HG03460 (cell line): ENCODE data around the gene ZCCHC14.
"Not testable (repeated sequence)": the region's sequence is repeated elsewhere in the genome, so short reads cannot be mapped to it uniquely, and the experiment has no call there.

Experiments used
- ATAC-seq: cut with Tn5 transposase; IDR thresholded peaks from one replicate; pipeline ENCODE4 v1.9.1; 2021; ENCODE audit not compliant: unreplicated experiment

The ZCCHC14 gene

GRCh38 chr16:87366930-87367329 lies 125.9 kb downstream of the ZCCHC14 start:
- ATAC-seq, result no peak

- no peak for ATAC-seq
These were observed 126.5 kb downstream of the ZCCHC14 start for GRCh38 chr16:87366288-87366687.

GRCh38 chr16:87365021-87365713 lies 127.7 kb downstream of the ZCCHC14 start:
- no peak for ATAC-seq

GRCh38 chr16:87363771-87364455 lies 128.9 kb downstream of the ZCCHC14 start:
- ATAC-seq, result no peak

DNA sequence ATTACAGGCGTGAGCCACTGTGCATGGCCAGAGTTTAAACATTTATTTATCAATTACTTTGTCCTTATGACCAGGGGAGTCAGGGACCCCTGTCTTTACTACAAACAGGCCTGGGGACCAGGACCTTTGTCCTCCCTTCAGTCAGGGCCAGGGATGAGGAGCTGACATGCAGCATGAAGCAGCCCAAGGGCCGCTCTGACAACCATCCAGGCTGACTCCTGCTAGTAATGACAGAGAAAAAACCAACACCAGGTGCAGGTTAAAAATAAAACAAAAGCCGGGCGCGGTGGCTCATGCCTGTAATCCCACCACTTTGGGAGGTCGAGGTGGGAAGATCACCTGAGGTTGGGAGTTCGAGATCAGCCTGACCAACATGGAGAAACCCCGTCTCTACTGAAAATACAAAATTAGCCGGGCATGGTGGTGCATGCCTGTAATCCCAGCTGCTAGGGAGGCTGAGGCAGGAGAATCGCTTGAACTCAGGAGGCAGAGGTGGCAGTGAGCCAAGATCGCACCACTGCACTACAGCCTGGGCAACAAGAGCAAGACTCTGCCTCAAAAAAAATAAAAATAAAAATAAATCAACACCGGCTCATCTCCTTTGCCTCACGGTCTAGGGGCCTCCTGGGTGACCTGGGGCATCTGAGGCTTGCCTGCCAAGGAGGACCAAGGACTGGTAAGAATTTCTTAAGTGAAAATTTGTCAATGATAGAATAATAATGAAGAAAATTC lies 129.8 kb downstream of the ZCCHC14 start:
- not testable (repeated sequence) for ATAC-seq

- ATAC-seq, result no peak
These were observed 130.8 kb downstream of the ZCCHC14 start for GRCh38 chr16:87361916-87362619.

GRCh38 chr16:87360862-87361610 lies 131.8 kb downstream of the ZCCHC14 start:
- ATAC-seq, result no peak

DNA sequence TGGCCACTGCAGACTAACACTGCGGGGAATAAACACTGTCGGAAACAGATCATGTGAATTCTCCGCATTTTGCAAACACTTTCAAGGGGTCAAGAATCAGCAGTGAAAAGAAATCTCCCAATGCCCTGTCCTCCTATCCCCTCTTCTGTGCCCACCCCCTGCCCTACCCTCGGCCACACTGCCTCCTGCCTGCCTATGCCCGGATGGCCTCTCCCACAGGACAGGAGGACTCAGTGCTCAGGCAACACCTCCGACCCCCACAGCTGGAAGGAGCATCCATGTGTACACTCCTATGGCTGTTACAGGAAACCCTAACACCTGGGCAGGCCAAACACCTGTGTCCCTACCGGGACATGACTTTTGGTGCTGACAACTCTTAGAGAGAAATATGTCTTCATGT lies 133.7 kb downstream of the ZCCHC14 start:
- ATAC-seq, result no peak

DNA sequence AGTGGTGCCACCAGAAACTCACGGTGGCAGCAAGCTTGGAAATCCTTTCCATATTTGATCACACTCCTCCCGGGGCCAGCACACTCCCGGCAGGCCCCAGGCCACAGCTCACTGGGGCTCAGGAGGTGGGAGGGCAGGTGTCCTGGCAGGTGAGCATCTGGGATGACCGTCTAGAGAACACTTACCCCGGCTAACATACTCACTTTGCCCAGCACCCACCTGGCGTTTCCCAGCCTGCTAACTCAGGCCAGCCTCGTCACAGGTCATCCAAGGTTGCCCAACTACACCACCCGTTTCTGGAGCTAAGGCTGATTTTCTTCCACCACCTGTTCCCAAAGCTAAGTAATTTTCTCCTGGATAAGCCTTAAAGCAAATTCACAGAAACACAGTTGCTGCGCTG lies 134.1 kb downstream of the ZCCHC14 start:
- ATAC-seq, result no peak

DNA sequence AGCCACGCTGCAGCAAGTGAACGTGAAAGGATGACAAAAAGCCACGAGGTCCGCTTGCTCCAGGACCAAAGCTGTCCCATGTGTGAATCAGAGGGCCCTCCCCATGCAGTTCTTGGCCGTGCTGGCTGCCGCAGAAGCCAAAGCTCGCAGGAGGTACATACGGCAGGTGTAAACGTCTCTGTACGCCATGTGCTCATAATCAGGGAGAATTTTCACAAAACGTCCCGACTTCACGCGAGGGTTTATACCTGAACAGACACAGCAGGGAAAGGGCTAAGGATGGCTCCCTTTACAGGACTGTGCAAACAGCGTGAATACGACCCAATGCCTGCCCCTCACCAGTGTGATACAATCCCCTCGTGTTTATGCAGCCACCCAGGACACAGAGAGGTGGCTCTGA lies 134.6 kb downstream of the ZCCHC14 start:
- no peak for ATAC-seq

DNA sequence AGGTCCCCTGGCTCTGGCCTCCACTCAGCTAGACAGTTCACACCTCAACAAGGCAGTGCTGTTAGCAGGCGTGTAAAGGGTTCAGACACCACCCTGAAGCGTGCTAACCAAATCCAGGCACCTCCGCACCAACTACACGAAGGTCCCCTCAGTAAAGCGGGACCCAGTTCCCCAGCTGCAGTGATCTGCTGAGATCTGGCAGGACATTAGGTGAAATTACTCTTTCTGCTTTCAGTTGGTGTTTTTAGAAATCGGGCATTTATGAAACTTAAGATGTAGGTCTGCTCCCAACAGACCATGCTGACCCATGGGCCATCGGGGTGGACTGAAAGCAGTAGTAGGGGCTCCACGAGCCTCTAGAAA lies 136.4 kb downstream of the ZCCHC14 start:
- ATAC-seq, result no peak
